ENCODE measurements around the gene ZC4H2.
"Not testable (repeated sequence)": the region's sequence is repeated elsewhere in the genome, so short reads cannot be mapped to it uniquely, and the experiment has no call there.

Gene ZC4H2

DNA sequence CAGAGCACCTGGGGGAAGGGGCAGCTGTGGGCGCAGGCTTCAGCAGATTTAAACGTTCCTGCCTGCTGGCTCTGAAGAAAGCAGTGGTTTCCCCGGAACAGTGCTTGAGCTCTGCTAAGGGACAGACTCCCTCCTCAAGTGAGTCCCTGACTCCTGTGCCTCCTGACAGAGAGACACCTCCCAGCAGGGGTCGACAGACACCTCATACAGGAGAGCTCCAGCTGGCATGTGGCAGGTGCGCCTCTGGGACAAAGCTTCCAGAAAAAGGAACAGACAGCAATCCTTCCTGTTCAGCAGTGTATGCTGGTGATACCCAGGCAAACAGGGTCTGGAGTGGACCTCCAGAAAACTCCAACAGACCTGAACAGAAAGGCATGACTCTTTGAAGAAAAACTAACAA, 68.1 kb downstream of the ZC4H2 start:
- Histone ChIP-seq H3K4me3 (ENCODE audit: low read depth, low read length) (no peak overlapping the region), H3K4me1 (ENCODE audit: control insufficient read depth, insufficient read depth, low read length) (no peaks in the 10 kb centered on the region), H3K36me3 (ENCODE audit: control insufficient read depth, insufficient read depth, low read length) (no peaks in the 10 kb centered on the region), H3K9ac (ENCODE audit: low read depth, low read length) (no peak overlapping the region), H3K27me3 (ENCODE audit: control insufficient read depth, insufficient read depth, low read length) (no peaks in the 10 kb centered on the region), H3K9me3 (ENCODE audit: control insufficient read depth, insufficient read depth, low read length) (no peaks in the 10 kb centered on the region)

GRCh38 chrX:64894454-64895038, 81.7 kb downstream of the ZC4H2 start:
- Histone ChIP-seq H3K9ac (ENCODE audit: low read depth, low read length) (no peak overlapping the region), H3K36me3 (ENCODE audit: control insufficient read depth, insufficient read depth, low read length) (no peaks in the 10 kb centered on the region), H3K4me3 (ENCODE audit: low read depth, low read length) (no peak overlapping the region), H3K27me3 (ENCODE audit: control insufficient read depth, insufficient read depth, low read length) (no peaks in the 10 kb centered on the region), H3K4me1 (ENCODE audit: control insufficient read depth, insufficient read depth, low read length) (no peaks in the 10 kb centered on the region), H3K9me3 (ENCODE audit: control insufficient read depth, insufficient read depth, low read length) (peaks cover 9% of the 10 kb centered on the region)

GRCh38 chrX:64885850-64886249, 90.4 kb downstream of the ZC4H2 start:
- Histone ChIP-seq H3K4me1 (ENCODE audit: control insufficient read depth, insufficient read depth, low read length) (no peaks in the 10 kb centered on the region), H3K4me3 (ENCODE audit: low read depth, low read length) (no peak overlapping the region), H3K9ac (ENCODE audit: low read depth, low read length) (no peak overlapping the region), H3K9me3 (ENCODE audit: control insufficient read depth, insufficient read depth, low read length) (peaks cover 6% of the 10 kb centered on the region), H3K36me3 (ENCODE audit: control insufficient read depth, insufficient read depth, low read length) (no peaks in the 10 kb centered on the region), H3K27me3 (ENCODE audit: control insufficient read depth, insufficient read depth, low read length) (no peaks in the 10 kb centered on the region)

GRCh38 chrX:64878709-64879108, 97.5 kb downstream of the ZC4H2 start:
- H3K4me3 ChIP-seq (ENCODE audit: low read depth, low read length); H3K9ac ChIP-seq (ENCODE audit: low read depth, low read length); H3K36me3 ChIP-seq (ENCODE audit: control insufficient read depth, insufficient read depth, low read length); H3K9me3 ChIP-seq (ENCODE audit: control insufficient read depth, insufficient read depth, low read length); H3K27me3 ChIP-seq (ENCODE audit: control insufficient read depth, insufficient read depth, low read length); H3K4me1 ChIP-seq (ENCODE audit: control insufficient read depth, insufficient read depth, low read length): not testable (repeated sequence)

GRCh38 chrX:64867217-64867616, 109.0 kb downstream of the ZC4H2 start:
- H3K4me1 ChIP-seq (ENCODE audit: control insufficient read depth, insufficient read depth, low read length) = no peaks in the 10 kb centered on the region
- H3K9me3 ChIP-seq (ENCODE audit: control insufficient read depth, insufficient read depth, low read length) = no peaks in the 10 kb centered on the region
- no peaks in the 10 kb centered on the region for H3K27me3 ChIP-seq (ENCODE audit: control insufficient read depth, insufficient read depth, low read length)
- no peak overlapping the region for H3K9ac ChIP-seq (ENCODE audit: low read depth, low read length)
- H3K36me3 ChIP-seq (ENCODE audit: control insufficient read depth, insufficient read depth, low read length) = no peaks in the 10 kb centered on the region
- no peak overlapping the region for H3K4me3 ChIP-seq (ENCODE audit: low read depth, low read length)
